Measurements from ENCODE around the gene THAP8. TPM values are rescaled to one million over a fixed set of nuclear protein-coding genes. Genes with fewer than 3 reads are reported as not detected.
"Not testable (repeated sequence)": the region's sequence is repeated elsewhere in the genome, so short reads cannot be mapped to it uniquely, and the experiment has no call there.

Gene THAP8
- polyA plus RNA-seq, 1 donor: 9.1 TPM

DNA sequence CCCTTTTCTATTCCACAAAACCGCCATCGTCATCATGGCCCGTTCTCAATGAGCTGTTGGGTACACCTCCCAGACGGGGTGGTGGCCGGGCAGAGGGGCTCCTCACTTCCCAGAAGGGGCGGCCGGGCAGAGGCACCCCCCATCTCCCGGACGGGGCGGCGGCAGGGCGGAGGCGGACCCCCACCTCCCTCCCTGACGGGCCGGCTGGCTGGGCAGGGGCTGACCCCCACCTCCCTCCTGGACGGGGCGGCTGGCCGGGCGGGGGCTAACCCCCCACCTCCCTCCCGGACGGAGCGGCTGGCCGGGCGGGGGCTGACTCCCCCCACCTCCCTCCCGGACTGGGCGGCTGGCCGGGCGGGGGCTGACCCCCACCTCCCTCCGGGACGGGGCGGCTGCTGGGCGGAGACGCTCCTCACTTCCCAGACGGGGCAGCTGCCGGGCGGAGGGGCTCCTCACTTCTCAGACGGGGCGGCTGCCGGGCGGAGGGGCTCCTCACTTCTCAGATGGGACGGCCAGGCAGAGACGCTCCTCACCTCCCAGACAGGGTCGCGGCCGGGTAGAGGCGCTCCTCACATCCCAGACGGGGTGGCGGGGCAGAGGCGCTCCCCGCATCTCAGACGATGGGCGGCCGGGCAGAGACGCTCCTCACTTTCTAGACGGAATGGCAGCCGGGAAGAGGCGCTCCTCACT, 14.9 kb upstream of the THAP8 start:
- not testable (repeated sequence) for H3K27ac ChIP-seq (ENCODE audit: low read length); H3K9me3 ChIP-seq (ENCODE audit: control insufficient read depth, low read depth, low read length); DNase-seq; H3K4me1 ChIP-seq (ENCODE audit: control insufficient read depth, insufficient read depth, low read length); H3K27me3 ChIP-seq (ENCODE audit: control insufficient read depth, insufficient read depth, low read length); H3K4me3 ChIP-seq (ENCODE audit: low read length)
- peaks cover 13% of the 10 kb centered on the region for H3K36me3 ChIP-seq (ENCODE audit: control insufficient read depth, insufficient read depth, low read length)
- no CpG with 5 or more reads among the region's 57 CpGs for WGBS (ENCODE audit: insufficient coverage, low lambda C conversion rate)

DNA sequence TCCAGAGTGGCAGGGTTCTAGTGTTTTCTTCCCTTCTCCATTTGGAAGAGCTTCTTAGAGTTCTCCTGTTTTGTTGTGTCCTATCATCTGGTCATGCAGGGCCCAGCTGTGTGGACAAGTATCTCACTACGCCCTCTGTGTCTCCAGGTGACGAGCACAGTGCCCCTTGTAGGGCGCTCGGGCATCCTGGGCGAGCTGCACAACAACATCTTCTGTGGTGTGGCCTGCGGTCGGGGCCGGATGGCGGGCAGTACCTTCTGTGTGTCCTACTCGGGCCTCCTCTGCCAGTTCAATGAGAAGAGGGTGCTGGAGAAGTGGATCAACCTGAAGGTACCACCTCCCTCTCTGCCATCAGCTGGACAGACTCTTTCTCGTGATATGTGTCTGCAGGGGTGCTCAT, 13.6 kb upstream of the THAP8 start:
- Histone ChIP-seq H3K27ac (ENCODE audit: low read length) (no peak overlapping the region), H3K4me3 (ENCODE audit: low read length) (no peak overlapping the region), H3K4me1 (ENCODE audit: control insufficient read depth, insufficient read depth, low read length) (no peaks in the 10 kb centered on the region), H3K9me3 (ENCODE audit: control insufficient read depth, low read depth, low read length) (no peaks in the 10 kb centered on the region), H3K36me3 (ENCODE audit: control insufficient read depth, insufficient read depth, low read length) (peaks cover 11% of the 10 kb centered on the region), H3K27me3 (ENCODE audit: control insufficient read depth, insufficient read depth, low read length) (no peaks in the 10 kb centered on the region)
- WGBS (ENCODE audit: insufficient coverage, low lambda C conversion rate): no CpG with 5 or more reads among the region's 11 CpGs
- no peak for DNase-seq

DNA sequence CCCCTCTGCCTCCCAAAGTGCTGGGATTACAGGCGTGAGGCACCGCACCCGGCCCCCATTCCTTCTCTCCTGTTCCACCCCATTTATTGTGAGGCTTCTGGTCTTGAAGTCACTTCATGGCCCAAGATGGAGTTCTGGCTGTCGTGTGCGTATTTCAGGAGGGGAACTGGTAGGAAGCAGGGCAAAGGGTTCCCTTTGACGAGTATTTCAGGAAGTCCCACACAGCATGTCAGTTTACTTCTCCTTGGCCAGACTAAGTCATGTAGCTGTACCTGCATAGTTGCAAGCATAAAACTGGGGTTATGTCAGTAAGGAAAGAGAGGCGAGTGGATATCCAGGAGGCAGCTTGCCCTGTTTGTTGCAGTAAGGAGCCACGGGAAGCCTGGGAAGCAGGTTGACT, 10.7 kb upstream of the THAP8 start:
- DNase-seq: no peak
- no CpG with 5 or more reads among the region's 8 CpGs for whole genome bisulfite sequencing (ENCODE audit: insufficient coverage, low lambda C conversion rate)
- H3K4me1 ChIP-seq (ENCODE audit: control insufficient read depth, insufficient read depth, low read length): no peaks in the 10 kb centered on the region
- no peak overlapping the region for H3K27ac ChIP-seq (ENCODE audit: low read length)
- H3K9me3 ChIP-seq (ENCODE audit: control insufficient read depth, low read depth, low read length): no peaks in the 10 kb centered on the region
- no peak overlapping the region for H3K4me3 ChIP-seq (ENCODE audit: low read length)
- no peaks in the 10 kb centered on the region for H3K27me3 ChIP-seq (ENCODE audit: control insufficient read depth, insufficient read depth, low read length)
- H3K36me3 ChIP-seq (ENCODE audit: control insufficient read depth, insufficient read depth, low read length): peaks cover 11% of the 10 kb centered on the region

DNA sequence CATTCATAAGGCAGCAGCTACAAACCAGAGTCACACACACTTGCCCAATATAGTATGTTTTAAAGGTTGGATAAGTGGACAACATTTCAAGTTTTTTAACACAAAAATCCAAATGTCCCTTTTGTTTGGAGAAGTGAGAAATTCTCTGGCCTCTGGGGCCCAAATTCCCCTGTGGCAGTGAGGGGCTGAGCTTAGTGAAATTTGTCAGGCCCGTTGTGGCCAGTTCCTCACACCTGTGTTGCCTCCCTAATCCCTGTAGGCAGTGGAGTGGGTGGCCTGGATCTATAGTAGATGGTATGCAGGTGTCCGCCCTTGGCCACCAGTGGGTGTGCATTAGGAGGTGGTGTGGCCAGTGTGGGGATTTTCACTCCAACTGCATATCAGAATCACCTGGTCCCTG, 7.3 kb upstream of the THAP8 start:
- no peak overlapping the region for H3K27ac ChIP-seq (ENCODE audit: low read length)
- no peak for DNase-seq
- H3K9me3 ChIP-seq (ENCODE audit: control insufficient read depth, low read depth, low read length): no peaks in the 10 kb centered on the region
- no peaks in the 10 kb centered on the region for H3K27me3 ChIP-seq (ENCODE audit: control insufficient read depth, insufficient read depth, low read length)
- WGBS (ENCODE audit: insufficient coverage, low lambda C conversion rate): no CpG with 5 or more reads among the region's 2 CpGs
- no peaks in the 10 kb centered on the region for H3K36me3 ChIP-seq (ENCODE audit: control insufficient read depth, insufficient read depth, low read length)
- peaks cover 15% of the 10 kb centered on the region for H3K4me1 ChIP-seq (ENCODE audit: control insufficient read depth, insufficient read depth, low read length)
- H3K4me3 ChIP-seq (ENCODE audit: low read length): no peak overlapping the region

DNA sequence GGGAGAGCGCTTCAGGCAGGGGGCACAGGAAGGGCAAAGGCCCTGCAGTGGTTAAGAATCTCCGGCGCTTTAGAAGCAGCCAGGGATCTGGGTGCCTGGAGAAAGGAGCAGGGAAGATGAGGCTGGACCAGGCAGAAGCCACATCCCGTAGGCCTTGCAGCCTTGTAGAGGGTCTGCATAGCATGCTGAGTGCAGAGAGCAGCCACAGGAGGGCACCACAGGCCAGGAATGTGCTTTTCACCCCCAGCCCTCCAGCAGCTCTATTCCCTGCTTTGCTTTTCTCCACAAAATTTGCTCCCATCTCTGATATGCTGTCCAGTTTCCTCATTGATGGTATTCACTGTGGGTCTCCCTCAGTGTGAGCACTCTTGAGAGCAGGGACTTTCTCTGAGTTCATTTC, 6.3 kb upstream of the THAP8 start:
- peaks cover 18% of the 10 kb centered on the region for H3K4me1 ChIP-seq (ENCODE audit: control insufficient read depth, insufficient read depth, low read length)
- H3K4me3 ChIP-seq (ENCODE audit: low read length): no peak overlapping the region
- H3K9me3 ChIP-seq (ENCODE audit: control insufficient read depth, low read depth, low read length): no peaks in the 10 kb centered on the region
- DNase-seq: no peak
- no CpG with 5 or more reads among the region's 4 CpGs for WGBS (ENCODE audit: insufficient coverage, low lambda C conversion rate)
- H3K27ac ChIP-seq (ENCODE audit: low read length): no peak overlapping the region
- H3K36me3 ChIP-seq (ENCODE audit: control insufficient read depth, insufficient read depth, low read length): no peaks in the 10 kb centered on the region
- H3K27me3 ChIP-seq (ENCODE audit: control insufficient read depth, insufficient read depth, low read length): no peaks in the 10 kb centered on the region

DNA sequence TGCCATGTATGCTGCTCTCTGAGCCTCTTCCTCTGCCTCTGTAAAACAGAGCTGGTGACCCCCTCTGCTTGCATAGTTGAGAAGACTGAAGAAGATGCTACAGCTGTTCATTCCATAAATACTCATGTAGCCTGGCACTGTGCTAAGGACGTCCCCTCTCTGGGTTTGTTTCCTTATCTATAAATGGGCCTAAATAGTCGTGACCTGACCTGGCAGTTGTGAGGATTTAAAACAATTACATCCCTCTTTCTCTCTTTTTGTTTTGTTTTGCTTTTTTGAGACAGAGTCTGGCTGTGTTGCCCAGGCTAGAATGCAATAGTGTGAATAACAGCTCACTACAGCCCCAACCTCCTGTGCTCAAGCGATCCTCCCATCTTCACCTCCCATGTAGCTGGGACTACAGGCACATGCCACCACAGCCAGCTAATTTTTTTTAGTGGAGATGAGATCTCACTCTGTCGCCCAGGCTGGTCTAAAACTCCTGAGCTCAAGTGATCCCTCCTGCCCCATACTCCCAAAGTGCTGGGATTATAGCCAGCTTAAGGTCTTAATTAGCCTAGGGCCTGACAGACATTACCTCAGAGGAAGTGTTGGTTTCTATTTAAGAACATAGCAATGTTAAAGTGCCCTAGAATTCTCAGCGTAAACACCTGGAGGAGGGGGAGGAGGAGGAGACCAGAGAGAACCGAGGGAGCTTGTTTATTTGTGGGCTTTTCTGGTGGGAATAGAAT, 5.3 kb upstream of the THAP8 start:
- peak overlapping the region; percentile 7 for H3K27ac ChIP-seq (ENCODE audit: low read length)

DNA sequence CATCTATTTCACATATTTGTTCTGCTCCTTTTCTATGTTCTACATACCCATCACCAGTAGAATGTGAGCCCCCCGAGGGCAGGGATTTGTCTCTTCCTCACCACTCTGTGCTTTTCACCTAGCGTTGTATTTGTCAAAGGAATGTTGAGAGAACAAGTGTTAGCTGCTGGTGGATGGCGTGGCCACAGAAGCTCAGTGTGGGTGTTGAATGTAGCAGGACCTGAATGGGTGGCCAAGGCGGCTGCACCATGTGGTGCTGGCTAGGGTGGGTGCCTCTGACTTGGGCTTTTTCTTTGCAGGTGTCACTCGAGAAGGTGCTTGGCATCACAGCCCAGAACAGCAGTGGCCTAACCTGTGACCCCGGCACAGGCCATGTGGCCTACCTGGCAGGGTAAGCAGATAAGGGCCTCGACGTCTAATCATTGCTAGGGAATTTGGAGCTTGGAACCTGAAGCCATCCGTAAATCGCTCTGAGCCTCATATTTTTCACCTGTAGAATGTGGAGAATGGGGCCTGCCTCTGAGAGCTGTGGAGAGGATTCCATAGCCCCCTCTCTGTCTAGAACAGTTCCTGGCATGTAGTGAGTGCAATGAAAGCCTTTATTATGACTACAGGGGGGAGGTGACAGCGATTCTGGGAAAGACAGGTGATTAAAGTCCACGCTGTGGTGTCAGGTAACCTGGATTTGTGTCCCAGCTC, 4.5 kb upstream of the THAP8 start:
- WGBS (ENCODE audit: insufficient coverage, low lambda C conversion rate): no CpG with 5 or more reads among the region's 12 CpGs
- Histone ChIP-seq H3K27me3 (ENCODE audit: control insufficient read depth, insufficient read depth, low read length) (no peaks in the 10 kb centered on the region), H3K9me3 (ENCODE audit: control insufficient read depth, low read depth, low read length) (no peaks in the 10 kb centered on the region), H3K27ac (ENCODE audit: low read length) (peak overlapping the region; percentile 21), H3K4me1 (ENCODE audit: control insufficient read depth, insufficient read depth, low read length) (peaks cover 21% of the 10 kb centered on the region), H3K4me3 (ENCODE audit: low read length) (no peak overlapping the region), H3K36me3 (ENCODE audit: control insufficient read depth, insufficient read depth, low read length) (no peaks in the 10 kb centered on the region)
- DNase-seq: peak; percentile 52 to 80

More for the DNA sequence above, 5.3 kb upstream of the THAP8 start:
- Histone ChIP-seq H3K4me3 (ENCODE audit: low read length) (no peak overlapping the region), H3K36me3 (ENCODE audit: control insufficient read depth, insufficient read depth, low read length) (no peaks in the 10 kb centered on the region), H3K4me1 (ENCODE audit: control insufficient read depth, insufficient read depth, low read length) (peaks cover 21% of the 10 kb centered on the region), H3K9me3 (ENCODE audit: control insufficient read depth, low read depth, low read length) (no peaks in the 10 kb centered on the region), H3K27me3 (ENCODE audit: control insufficient read depth, insufficient read depth, low read length) (no peaks in the 10 kb centered on the region)
- no peak for DNase-seq
- no CpG with 5 or more reads among the region's 6 CpGs for WGBS (ENCODE audit: insufficient coverage, low lambda C conversion rate)

DNA sequence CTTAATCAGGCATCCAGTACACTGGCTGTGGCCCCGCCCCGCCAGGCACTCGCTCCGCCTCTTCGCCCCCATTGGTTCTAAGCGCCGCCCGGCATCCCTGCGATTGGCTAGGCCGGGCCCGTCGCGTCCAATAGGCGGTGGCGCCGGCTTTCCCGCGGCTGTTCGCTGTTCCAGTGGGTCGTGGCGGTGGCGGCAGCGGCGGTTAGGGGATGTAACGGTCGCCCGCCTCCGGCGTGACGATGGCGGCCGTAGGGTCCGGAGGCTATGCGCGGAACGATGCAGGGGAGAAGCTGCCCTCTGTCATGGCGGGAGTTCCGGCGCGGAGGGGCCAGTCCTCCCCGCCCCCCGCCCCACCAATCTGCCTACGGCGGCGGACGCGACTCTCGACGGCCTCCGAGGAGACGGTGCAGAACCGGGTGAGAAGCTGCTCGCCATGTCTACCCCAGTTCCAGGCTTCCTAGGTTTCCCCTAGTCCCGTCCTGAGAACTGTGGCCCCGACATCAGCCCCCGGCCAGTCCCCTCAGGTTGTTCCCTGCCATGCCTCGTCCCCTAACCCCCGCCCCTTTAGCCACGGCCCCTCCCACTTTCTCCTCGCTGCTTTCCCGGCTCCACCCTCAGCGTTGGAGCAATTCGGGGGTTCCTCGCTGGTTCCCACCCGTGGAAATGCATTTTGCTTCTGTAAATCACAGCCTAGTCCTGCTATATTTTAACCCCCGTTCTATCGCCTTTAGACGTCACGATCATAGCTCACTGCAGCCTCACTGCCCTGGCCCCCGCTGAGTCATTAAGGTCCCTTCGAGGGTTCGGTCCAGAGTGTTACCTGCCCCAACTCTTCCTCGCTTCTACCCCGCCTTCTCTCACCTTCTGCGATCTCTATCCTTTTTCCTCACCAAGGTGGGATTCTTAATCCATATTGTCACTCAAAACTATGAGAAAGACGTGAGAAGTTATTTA, 925 bp upstream of the THAP8 start, which contains the start of gene WDR62:
TSS of gene WDR62 (plus strand) at position 165 of the 954 bp plus-strand sequence. CDS start at position 240, 75 bp downstream.
- H3K4me3 ChIP-seq (ENCODE audit: low read length): peak within 1 kb of the TSS; percentile 70
- peaks cover 27% of the 10 kb centered on the region for H3K4me1 ChIP-seq (ENCODE audit: control insufficient read depth, insufficient read depth, low read length)
- 17% methylated on average over 1 of the region's 76 CpGs for WGBS (ENCODE audit: insufficient coverage, low lambda C conversion rate)
- no peaks in the 10 kb centered on the region for H3K27me3 ChIP-seq (ENCODE audit: control insufficient read depth, insufficient read depth, low read length)
- peak within 1 kb of the TSS; percentile 97 for H3K27ac ChIP-seq (ENCODE audit: low read length)
- no peaks in the 10 kb centered on the region for H3K36me3 ChIP-seq (ENCODE audit: control insufficient read depth, insufficient read depth, low read length)
- H3K9me3 ChIP-seq (ENCODE audit: control insufficient read depth, low read depth, low read length): no peaks in the 10 kb centered on the region
- DNase-seq: no peak

DNA sequence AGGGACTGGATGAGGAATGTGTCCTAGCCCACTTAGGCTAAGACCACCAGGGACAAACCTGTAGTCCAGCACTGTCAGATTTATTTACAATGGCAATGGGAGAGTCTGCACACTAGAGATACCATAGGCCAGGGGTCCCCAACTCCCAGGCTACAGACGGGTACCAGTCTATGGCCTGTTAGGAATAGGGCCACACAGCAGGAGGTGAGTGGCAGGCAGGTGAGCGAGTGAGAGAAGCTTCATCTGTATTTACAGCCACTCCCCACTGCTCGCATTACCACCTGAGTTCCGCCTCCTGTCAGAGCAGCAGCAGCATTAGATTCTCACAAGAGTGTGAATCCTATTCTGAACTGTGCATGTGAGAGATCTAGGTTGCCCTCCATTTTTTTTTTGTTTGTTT, 2.4 kb downstream of the THAP8 start:
- Histone ChIP-seq H3K4me1 (ENCODE audit: control insufficient read depth, insufficient read depth, low read length) (peaks cover 12% of the 10 kb centered on the region), H3K27me3 (ENCODE audit: control insufficient read depth, insufficient read depth, low read length) (no peaks in the 10 kb centered on the region), H3K4me3 (ENCODE audit: low read length) (no peak overlapping the region), H3K27ac (ENCODE audit: low read length) (no peak overlapping the region), H3K9me3 (ENCODE audit: control insufficient read depth, low read depth, low read length) (no peaks in the 10 kb centered on the region), H3K36me3 (ENCODE audit: control insufficient read depth, insufficient read depth, low read length) (no peaks in the 10 kb centered on the region)
- DNase-seq: no peak
- WGBS (ENCODE audit: insufficient coverage, low lambda C conversion rate): no CpG with 5 or more reads among the region's 4 CpGs

DNA sequence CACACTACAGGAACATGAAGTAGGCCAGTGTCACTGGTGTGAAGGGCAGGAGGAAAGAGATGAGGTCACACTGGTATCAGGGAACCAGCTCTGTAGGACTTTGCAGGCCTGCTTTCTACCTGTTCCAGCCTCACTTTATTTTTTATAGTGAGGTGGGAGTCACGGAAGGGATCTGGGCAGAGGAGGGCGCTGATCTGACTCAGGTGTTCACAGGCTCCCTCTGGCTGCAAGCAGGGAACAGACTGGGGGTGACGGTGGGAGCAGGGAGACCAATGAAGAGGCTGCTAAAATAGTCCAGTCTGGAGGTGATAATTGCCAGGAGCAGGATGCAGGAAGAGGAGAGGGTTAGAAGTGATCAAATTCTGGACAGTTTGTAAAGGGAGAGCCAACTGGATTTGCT, 2.8 kb downstream of the THAP8 start:
- WGBS (ENCODE audit: insufficient coverage, low lambda C conversion rate): no CpG with 5 or more reads among the region's 3 CpGs
- Histone ChIP-seq H3K27me3 (ENCODE audit: control insufficient read depth, insufficient read depth, low read length) (no peaks in the 10 kb centered on the region), H3K36me3 (ENCODE audit: control insufficient read depth, insufficient read depth, low read length) (no peaks in the 10 kb centered on the region), H3K4me1 (ENCODE audit: control insufficient read depth, insufficient read depth, low read length) (peaks cover 12% of the 10 kb centered on the region), H3K27ac (ENCODE audit: low read length) (no peak overlapping the region), H3K4me3 (ENCODE audit: low read length) (no peak overlapping the region), H3K9me3 (ENCODE audit: control insufficient read depth, low read depth, low read length) (no peaks in the 10 kb centered on the region)
- DNase-seq: peak in 1 of 2 donors; percentile 38

Data from large intestine (tissue), 3 donors.